K562 (cell line): ENCODE results near the gene ZNF43. TPM values are rescaled to one million over a fixed set of nuclear protein-coding genes. Genes with fewer than 3 reads are reported as not detected.
"Not testable (repeated sequence)": the region's sequence is repeated elsewhere in the genome, so short reads cannot be mapped to it uniquely, and the experiment has no call there.

Experiments
- ATAC-seq: fragments of 200-7000 bp; cut with Tn5 transposase; 3 replicates; pipeline ENCODE4 v1.9.1; 2020; ENCODE audit warnings: moderate library complexity
- BruUV-seq: library from RNA; stranded (reverse); fragments of 400-500 nt; replicated peaks from 2 replicates; lab custom pipeline; 2021; lab: Mats Ljungman, UMichigan
- CTCF ChIA-PET: fragments of 300-600 bp; formaldehyde crosslinking; extraction: SDS; loops from one replicate; lab custom pipeline; 2021; ENCODE audit warnings: low intra/inter-chr PET ratio; lab: Yijun Ruan, JAX
- POLR2A ChIA-PET: fragments of 300-600, 350-650 bp; sonication (Branson Sonifier 250); formaldehyde crosslinking; extraction: SDS; loops from one replicate; lab custom pipeline; 2021; ENCODE audit warnings: antibody characterized with exemption, inconsistent platforms; lab: Yijun Ruan, JAX
- DNase-seq, 4 experiments: peaks; one replicate each; pipeline versions ENCODE4 v3.0.0 to v3.0.0-alpha.2; 2011 to 2018; ENCODE audit warnings: low spot score in 3 of 4, mixed read lengths in 3 of 4; ENCODE audit errors: extremely low read depth in 1 of 4
- FAIRE-seq: peaks from 2 replicates; lab custom pipeline; 2011; peaks lifted over from hg19 to GRCh38; lab: Jason Lieb, UNC
- H2AFZ ChIP-seq: 2 replicates; pipeline ENCODE4 v1.6.0; 2011; ENCODE audit warnings: low read depth, low read length, control low read depth, inconsistent platforms
- H3K27ac ChIP-seq: fragments of 200-600 bp; 3 replicates; pipeline ENCODE4 v1.8.0; 2011; ENCODE audit warnings: low read depth, mild to moderate bottlenecking, control low read depth, inconsistent platforms, low read length, moderate library complexity, mixed read lengths; ENCODE audit errors: extremely low read depth
- H3K27me3 ChIP-seq, 2 experiments: fragments of 300-600 bp in 1 of 2; 2 replicates in 1 of 2; 3 replicates in 1 of 2; pipeline versions ENCODE4 v1.6.0 to v1.8.0; 2011; ENCODE audit warnings: inconsistent platforms in 2 of 2, low read length in 2 of 2, mild to moderate bottlenecking in 1 of 2, mixed read lengths in 1 of 2, moderate library complexity in 1 of 2; ENCODE audit not compliant: control insufficient read depth in 2 of 2, insufficient read depth in 2 of 2
- H3K36me3 ChIP-seq: fragments of 300-600 bp; 3 replicates; pipeline ENCODE4 v1.8.0; 2011; ENCODE audit warnings: mild to moderate bottlenecking, low read length, inconsistent platforms; ENCODE audit not compliant: control insufficient read depth, insufficient read depth
- H3K4me1 ChIP-seq, 2 experiments: fragments of 200-600 bp in 1 of 2; replicated peaks in 1 of 2; 2 replicates in 1 of 2; 3 replicates in 1 of 2; pipeline versions ENCODE4 v1.5.1 to v1.8.0; 2011; ENCODE audit warnings: inconsistent platforms in 2 of 2, low read length in 2 of 2, mild to moderate bottlenecking in 1 of 2, mixed read lengths in 1 of 2, moderate library complexity in 1 of 2; ENCODE audit not compliant: control insufficient read depth in 2 of 2, insufficient read depth in 2 of 2
- H3K4me2 ChIP-seq: 2 replicates; pipeline ENCODE4 v1.6.1; 2011; ENCODE audit warnings: low read length, control low read depth, inconsistent platforms, mixed read lengths; ENCODE audit not compliant: insufficient read depth
- H3K4me3 ChIP-seq: fragments of 200-600 bp; sonication (generic), shearing (Covaris generic); 2 replicates; pipeline ENCODE4 v1.5.1; 2016; ENCODE audit warnings: control low read depth, inconsistent platforms
- H3K79me2 ChIP-seq: fragments of 200-600 bp; 3 replicates; pipeline ENCODE4 v1.8.0; 2011; ENCODE audit warnings: low read length, inconsistent platforms; ENCODE audit not compliant: control insufficient read depth, insufficient read depth
- H3K9ac ChIP-seq, 2 experiments: 2 replicates each; pipeline versions ENCODE4 v1.6.0 to v1.6.1; 2011; ENCODE audit warnings: low read depth in 2 of 2, low read length in 2 of 2, control low read depth in 1 of 2, inconsistent platforms in 1 of 2, mild to moderate bottlenecking in 1 of 2, mixed read lengths in 1 of 2; ENCODE audit not compliant: insufficient read depth in 1 of 2
- H3K9me1 ChIP-seq: one replicate; pipeline ENCODE4 v1.6.0; 2011; ENCODE audit warnings: inconsistent platforms, mild to moderate bottlenecking, low read length, moderate library complexity; ENCODE audit not compliant: control insufficient read depth, insufficient read depth
- H3K9me3 ChIP-seq: replicated peaks from 2 replicates; pipeline ENCODE4 v1.5.1; 2011; ENCODE audit warnings: low read depth, low read length, inconsistent platforms; ENCODE audit not compliant: control insufficient read depth, insufficient read depth
- H4K20me1 ChIP-seq: replicated peaks from 2 replicates; pipeline ENCODE4 v1.6.1; 2011; ENCODE audit warnings: low read length, inconsistent platforms, mixed read lengths; ENCODE audit not compliant: control insufficient read depth, insufficient read depth
- RAD21 ChIP-seq, 2 experiments: fragments of 250-450 bp in 1 of 2; fragments of 450-650 bp in 1 of 2; sonication (Bioruptor Pico) in 1 of 2; formaldehyde crosslinking in 1 of 2; IDR thresholded peaks in 1 of 2; conservative IDR thresholded peaks in 1 of 2; 2 replicates each; pipeline versions ENCODE4 v1.4.0 to v1.8.0; 2020 to 2022; ENCODE audit warnings: mild to moderate bottlenecking in 2 of 2, moderate library complexity in 1 of 2
- WGBS: fragments of 100-300 bp; shearing (Covaris generic); methylation state at CpG from one replicate; pipeline ENCODE4 v1.1.6; 2016; ENCODE audit warnings: low coverage, mixed read lengths; ENCODE audit not compliant: insufficient coverage; ENCODE audit errors: missing lambda C conversion rate; 5-methylcytosine and 5-hydroxymethylcytosine counted together
- in situ Hi-C: fragments of 300-500 bp; cut with MboI; formaldehyde crosslinking; loops from 4 replicates; pipeline ENCODE4 v1.15.0; 2018; ENCODE audit warnings: inconsistent platforms, mixed read lengths
- intact Hi-C: fragments of 100-400 bp; cut with micrococcal nuclease; formaldehyde crosslinking; loops from 2 replicates; pipeline ENCODE4 v1.14.2; 2022
- polyA plus RNA-seq, 8 experiments: library from polyadenylated mRNA; depleted of rRNA in 4 of 8; stranded (reverse) in 5 of 8; unstranded in 3 of 8; fragments of >200 nt; fragmentation: Nextera tagmentation in 2 of 8; fragmentation: Illumina TruSeq in 1 of 8; extraction: Ambion mirVana in 2 of 8; extraction: Trizol in 1 of 8; gene quantifications; 2 replicates each; pipeline versions ENCODE4 v1.2.1 to v1.2.3, GENCODE V29; 2011 to 2014; ENCODE audit warnings: inconsistent platforms in 1 of 8, missing spikeins in 1 of 8
- total RNA-seq, 7 experiments: library from RNA; depleted of rRNA in 6 of 7; stranded (reverse); fragments of >200 nt in 6 of 7; fragmentation: Illumina TruSeq in 2 of 7; extraction: Trizol in 2 of 7; gene quantifications; 2 replicates each; pipeline versions ENCODE4 v1.2.1 to v1.2.3, GENCODE V29; 2011 to 2021; ENCODE audit warnings: low replicate concordance in 1 of 7
- TF ChIP-seq, protein P1 (sequence below): sonication (generic); formaldehyde crosslinking; IDR thresholded peaks from 2 replicates; pipeline ENCODE4 v1.8.1; 2023; ENCODE audit warnings: mild to moderate bottlenecking, missing genetic modification reagents
- TF ChIP-seq, protein P2 (sequence below), 3 experiments: IDR thresholded peaks in 2 of 3; conservative IDR thresholded peaks in 1 of 3; 2 replicates each; pipeline ENCODE4 v1.5.1; 2011 to 2012; ENCODE audit warnings: low read length in 3 of 3, mild to moderate bottlenecking in 3 of 3, control low read depth in 2 of 3, improper control_type of control experiment in 1 of 3, inconsistent platforms in 1 of 3, low read depth in 1 of 3, mixed read lengths in 1 of 3, moderate library complexity in 1 of 3; ENCODE audit not compliant: insufficient read depth in 2 of 3

Gene ZNF43
- total and polyA plus RNA-seq, 9 of the 15 experiments (the other 6 are each of a cell fraction or from before 2014, with no cell fraction given), result 3.6 to 18.6 (median 9.2) TPM

DNA sequence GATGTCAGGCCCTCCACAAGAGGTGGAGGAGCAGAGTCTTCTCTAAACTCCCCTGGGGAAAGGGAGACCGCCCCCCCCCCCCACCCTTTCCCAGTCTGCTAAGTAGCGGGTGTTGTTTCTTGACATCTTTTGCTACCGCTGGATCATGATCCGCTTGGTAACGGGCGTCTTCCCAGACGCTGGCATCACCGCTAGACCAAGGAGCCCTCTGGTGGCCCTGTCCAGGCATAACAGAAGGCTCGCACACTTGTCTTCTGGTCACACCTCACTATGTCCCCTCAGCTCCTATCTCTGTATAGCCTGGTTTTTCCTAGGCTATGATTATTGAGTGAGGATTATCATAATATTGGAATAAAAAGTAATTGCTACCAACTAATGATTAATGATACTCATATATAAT lies 44.8 kb upstream of the ZNF43 start:
- H3K4me2 ChIP-seq, ATAC-seq, intact Hi-C loops, H2AFZ ChIP-seq, H4K20me1 ChIP-seq, H3K79me2 ChIP-seq, H3K9me3 ChIP-seq, H3K4me3 ChIP-seq, H3K27ac ChIP-seq, H3K36me3 ChIP-seq: not testable (repeated sequence)
- in situ Hi-C loops, result loop anchor here (25.0 kb wide), 1 partner anchor 668 kb away; no protein-coding TSS in a partner anchor
- WGBS, result 10% methylated on average over 4 of the region's 9 CpGs
- TF ChIP-seq, protein P1, sequence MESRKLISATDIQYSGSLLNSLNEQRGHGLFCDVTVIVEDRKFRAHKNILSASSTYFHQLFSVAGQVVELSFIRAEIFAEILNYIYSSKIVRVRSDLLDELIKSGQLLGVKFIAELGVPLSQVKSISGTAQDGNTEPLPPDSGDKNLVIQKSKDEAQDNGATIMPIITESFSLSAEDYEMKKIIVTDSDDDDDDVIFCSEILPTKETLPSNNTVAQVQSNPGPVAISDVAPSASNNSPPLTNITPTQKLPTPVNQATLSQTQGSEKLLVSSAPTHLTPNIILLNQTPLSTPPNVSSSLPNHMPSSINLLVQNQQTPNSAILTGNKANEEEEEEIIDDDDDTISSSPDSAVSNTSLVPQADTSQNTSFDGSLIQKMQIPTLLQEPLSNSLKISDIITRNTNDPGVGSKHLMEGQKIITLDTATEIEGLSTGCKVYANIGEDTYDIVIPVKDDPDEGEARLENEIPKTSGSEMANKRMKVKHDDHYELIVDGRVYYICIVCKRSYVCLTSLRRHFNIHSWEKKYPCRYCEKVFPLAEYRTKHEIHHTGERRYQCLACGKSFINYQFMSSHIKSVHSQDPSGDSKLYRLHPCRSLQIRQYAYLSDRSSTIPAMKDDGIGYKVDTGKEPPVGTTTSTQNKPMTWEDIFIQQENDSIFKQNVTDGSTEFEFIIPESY, result peak; percentile 14; the same call in 1 of the 2 replicates
- TF ChIP-seq RAD21 (CRISPR knock-in tag; conservative IDR thresholded peaks at IDR 0.05 in 1 of 2, IDR thresholded peaks at IDR 0.05 in 1 of 2), result peak in 1 of 2 experiments; percentile 57; a peak in 2 of 4 replicates
- TF ChIP-seq, protein P2, sequence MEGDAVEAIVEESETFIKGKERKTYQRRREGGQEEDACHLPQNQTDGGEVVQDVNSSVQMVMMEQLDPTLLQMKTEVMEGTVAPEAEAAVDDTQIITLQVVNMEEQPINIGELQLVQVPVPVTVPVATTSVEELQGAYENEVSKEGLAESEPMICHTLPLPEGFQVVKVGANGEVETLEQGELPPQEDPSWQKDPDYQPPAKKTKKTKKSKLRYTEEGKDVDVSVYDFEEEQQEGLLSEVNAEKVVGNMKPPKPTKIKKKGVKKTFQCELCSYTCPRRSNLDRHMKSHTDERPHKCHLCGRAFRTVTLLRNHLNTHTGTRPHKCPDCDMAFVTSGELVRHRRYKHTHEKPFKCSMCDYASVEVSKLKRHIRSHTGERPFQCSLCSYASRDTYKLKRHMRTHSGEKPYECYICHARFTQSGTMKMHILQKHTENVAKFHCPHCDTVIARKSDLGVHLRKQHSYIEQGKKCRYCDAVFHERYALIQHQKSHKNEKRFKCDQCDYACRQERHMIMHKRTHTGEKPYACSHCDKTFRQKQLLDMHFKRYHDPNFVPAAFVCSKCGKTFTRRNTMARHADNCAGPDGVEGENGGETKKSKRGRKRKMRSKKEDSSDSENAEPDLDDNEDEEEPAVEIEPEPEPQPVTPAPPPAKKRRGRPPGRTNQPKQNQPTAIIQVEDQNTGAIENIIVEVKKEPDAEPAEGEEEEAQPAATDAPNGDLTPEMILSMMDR (IDR thresholded peaks at IDR 0.05 in 2 of 3, conservative IDR thresholded peaks at IDR 0.05 in 1 of 3; ENCODE audit: insufficient read depth in 2 of 3, low read depth in 1 of 3, low read length in 3 of 3), result peak; percentile 9 to 26 (median 12); a peak in 2 of 6 replicates
- TF ChIP-seq, all 486 proteins: peak for 3; not testable (repeated sequence) for 483
- BruUV-seq, H3K4me1 ChIP-seq, POLR2A ChIA-PET, H3K9me1 ChIP-seq, H3K9ac ChIP-seq, FAIRE-seq, H3K27me3 ChIP-seq, CTCF ChIA-PET: not testable (repeated sequence)
- peak in 1 of 4 experiments; percentile 7 for DNase-seq
